OCI-M2 (cell line): ENCODE results near the gene LMO7.

ENCODE experiments used
- DNase-seq: peaks from one replicate; lab custom pipeline; 2025; ENCODE audit not compliant: unreplicated experiment; lab: John Stamatoyannopoulos, UW

The LMO7 gene

GRCh38 chr13:75797239-75797638, 161.1 kb downstream of the LMO7 start:
- DNase-seq: no peak

- DNase-seq: no peak
Measured at GRCh38 chr13:75797719-75798118, 161.6 kb downstream of the LMO7 start.

GRCh38 chr13:75798353-75799255, 162.5 kb downstream of the LMO7 start:
- no peak for DNase-seq

GRCh38 chr13:75800545-75800944, 164.4 kb downstream of the LMO7 start:
- DNase-seq: no peak

GRCh38 chr13:75801388-75801945, 165.3 kb downstream of the LMO7 start:
- DNase-seq: no peak

GRCh38 chr13:75802161-75802560, 166.0 kb downstream of the LMO7 start:
- no peak for DNase-seq

- DNase-seq: no peak
Measured at GRCh38 chr13:75803164-75803611, 167.1 kb downstream of the LMO7 start.

GRCh38 chr13:75804054-75804453, 167.9 kb downstream of the LMO7 start:
- no peak for DNase-seq

GRCh38 chr13:75804605-75805004, 168.5 kb downstream of the LMO7 start:
- no peak for DNase-seq

- no peak for DNase-seq
Measured at GRCh38 chr13:75806117-75806516, 170.0 kb downstream of the LMO7 start.

GRCh38 chr13:75811361-75811760, 175.2 kb downstream of the LMO7 start:
- DNase-seq: no peak

GRCh38 chr13:75811841-75812240, 175.7 kb downstream of the LMO7 start:
- DNase-seq: no peak

GRCh38 chr13:75812751-75813181, 176.6 kb downstream of the LMO7 start:
- DNase-seq: no peak

GRCh38 chr13:75813323-75813722, 177.2 kb downstream of the LMO7 start:
- DNase-seq: no peak

- DNase-seq: no peak
Measured at GRCh38 chr13:75818179-75818967, 182.2 kb downstream of the LMO7 start.

GRCh38 chr13:75818968-75819225, 182.8 kb downstream of the LMO7 start:
- no peak for DNase-seq

GRCh38 chr13:75825161-75825560, 189.0 kb downstream of the LMO7 start:
- DNase-seq: no peak

- no peak for DNase-seq
Measured at GRCh38 chr13:75825594-75825993, 189.5 kb downstream of the LMO7 start.

GRCh38 chr13:75826391-75826790, 190.3 kb downstream of the LMO7 start:
- DNase-seq: no peak

GRCh38 chr13:75829830-75830229, 193.7 kb downstream of the LMO7 start:
- DNase-seq: no peak

GRCh38 chr13:75830842-75831241, 194.7 kb downstream of the LMO7 start:
- no peak for DNase-seq

GRCh38 chr13:75831389-75831788, 195.3 kb downstream of the LMO7 start:
- no peak for DNase-seq
